SK-N-SH (cell line): ENCODE data around the gene MAB21L3.

Source experiments
- CTCF ChIP-seq: fragments of 200-600 bp; sonication (generic); IDR thresholded peaks from 2 replicates; pipeline ENCODE4 v1.6.1; 2017; ENCODE audit warnings: antibody characterized with exemption, mild to moderate bottlenecking, moderate library complexity
- EZH2phosphoT487 ChIP-seq: fragments of 200-600 bp; sonication (generic); IDR thresholded peaks from 2 replicates; pipeline ENCODE4 v1.6.1; 2017; ENCODE audit warnings: low read depth, mixed run types, mild to moderate bottlenecking, antibody characterized with exemption, moderate library complexity, borderline replicate concordance
- FOSL2 ChIP-seq: IDR thresholded peaks from 2 replicates; pipeline ENCODE4 v1.4.0; 2012; ENCODE audit warnings: low read depth, mild to moderate bottlenecking, moderate library complexity, borderline replicate concordance
- GATA2 ChIP-seq: sonication (generic); formaldehyde crosslinking; IDR thresholded peaks from 2 replicates; pipeline ENCODE4 v1.5.0; 2020; ENCODE audit warnings: mild to moderate bottlenecking, missing genetic modification reagents
- RAD21 ChIP-seq: IDR thresholded peaks from 2 replicates; pipeline ENCODE4 v1.6.1; 2012; ENCODE audit warnings: mild to moderate bottlenecking, low read length
- SMC3 ChIP-seq: IDR thresholded peaks from 2 replicates; pipeline ENCODE4 v1.6.1; 2012; ENCODE audit warnings: low read depth, low read length, improper control_type of control experiment
- ZBTB33 ChIP-seq: IDR thresholded peaks from 2 replicates; pipeline ENCODE4 v1.4.0; 2012; ENCODE audit warnings: low read depth, borderline replicate concordance

GRCh38 chr1:116128664-116129063 is 17.5 kb downstream of the MAB21L3 start:
- TF ChIP-seq SMC3 (no peak), CTCF (no peak), ZBTB33 (no peak), GATA2 (CRISPR knock-in tag) (no peak), RAD21 (no peak), EZH2phosphoT487 (no peak), FOSL2 (no peak)
